ENCODE results near the gene LCE2A.
"Not testable (repeated sequence)": the region's sequence is repeated elsewhere in the genome, so short reads cannot be mapped to it uniquely, and the experiment has no call there.

DNA sequence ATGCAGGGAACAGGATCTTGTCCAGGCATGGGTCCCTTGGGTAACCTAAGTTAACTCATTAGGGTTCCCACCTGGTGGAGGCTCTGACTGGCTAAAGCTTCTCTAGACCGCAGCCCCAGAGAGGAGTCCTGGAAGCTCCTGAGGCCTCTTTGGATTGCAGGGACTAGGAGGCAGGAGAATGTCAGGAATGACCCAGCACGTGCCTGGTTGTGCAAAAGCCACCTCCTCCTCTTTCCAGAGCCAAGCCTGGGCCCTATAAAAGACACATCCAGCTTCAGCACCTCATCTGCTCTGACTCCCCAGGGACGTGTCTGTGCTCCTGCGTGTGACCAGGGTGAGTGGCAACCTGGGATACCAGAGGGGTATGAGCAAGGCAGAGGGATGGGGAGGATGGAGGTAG is 12.3 kb upstream of the LCE2A start, which contains the start of gene LCE2B:
- TF ChIP-seq, protein P1, sequence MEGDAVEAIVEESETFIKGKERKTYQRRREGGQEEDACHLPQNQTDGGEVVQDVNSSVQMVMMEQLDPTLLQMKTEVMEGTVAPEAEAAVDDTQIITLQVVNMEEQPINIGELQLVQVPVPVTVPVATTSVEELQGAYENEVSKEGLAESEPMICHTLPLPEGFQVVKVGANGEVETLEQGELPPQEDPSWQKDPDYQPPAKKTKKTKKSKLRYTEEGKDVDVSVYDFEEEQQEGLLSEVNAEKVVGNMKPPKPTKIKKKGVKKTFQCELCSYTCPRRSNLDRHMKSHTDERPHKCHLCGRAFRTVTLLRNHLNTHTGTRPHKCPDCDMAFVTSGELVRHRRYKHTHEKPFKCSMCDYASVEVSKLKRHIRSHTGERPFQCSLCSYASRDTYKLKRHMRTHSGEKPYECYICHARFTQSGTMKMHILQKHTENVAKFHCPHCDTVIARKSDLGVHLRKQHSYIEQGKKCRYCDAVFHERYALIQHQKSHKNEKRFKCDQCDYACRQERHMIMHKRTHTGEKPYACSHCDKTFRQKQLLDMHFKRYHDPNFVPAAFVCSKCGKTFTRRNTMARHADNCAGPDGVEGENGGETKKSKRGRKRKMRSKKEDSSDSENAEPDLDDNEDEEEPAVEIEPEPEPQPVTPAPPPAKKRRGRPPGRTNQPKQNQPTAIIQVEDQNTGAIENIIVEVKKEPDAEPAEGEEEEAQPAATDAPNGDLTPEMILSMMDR (IDR thresholded peaks at IDR 0.05): not testable (repeated sequence)
- not testable (repeated sequence) for TF ChIP-seq EZH2 (IDR thresholded peaks at IDR 0.05; ENCODE audit: borderline replicate concordance, insufficient read depth, low read depth, low read length, poor library complexity, severe bottlenecking)
